GM23248 (cell line): ENCODE results near the gene CAPN2.

ENCODE experiments used
- EZH2 ChIP-seq: fragments of 200-600 bp; sonication (generic); IDR thresholded peaks from 2 replicates; pipeline ENCODE4 v1.6.1; 2018; ENCODE audit warnings: antibody characterized with exemption, mild to moderate bottlenecking; ENCODE audit not compliant: insufficient read depth, poor library complexity, severe bottlenecking
- EZH2phosphoT487 ChIP-seq: fragments of 200-600 bp; sonication (generic); IDR thresholded peaks from 2 replicates; pipeline ENCODE4 v1.6.1; 2018; ENCODE audit warnings: antibody characterized with exemption, moderate library complexity, mild to moderate bottlenecking, low read depth; ENCODE audit not compliant: insufficient read depth

GRCh38 chr1:223780318-223780717, 68.0 kb downstream of the CAPN2 start:
- TF ChIP-seq EZH2 = no peak
- no peak for TF ChIP-seq EZH2phosphoT487
